Panc1 (cell line): ENCODE measurements around the gene TMEM130. TPM values are rescaled to one million over a fixed set of nuclear protein-coding genes. Genes with fewer than 3 reads are reported as not detected.

ENCODE experiments used
- ATAC-seq: fragments of 200-7000 bp; cut with Tn5 transposase; 2 replicates; pipeline ENCODE4 v1.9.1; 2020; ENCODE audit warnings: mild to moderate bottlenecking, moderate library complexity
- BruUV-seq: library from RNA; stranded (reverse); fragments of 400-500 nt; replicated peaks from 2 replicates; lab custom pipeline; 2021; lab: Mats Ljungman, UMichigan
- CTCF ChIA-PET: fragments of 300-600 bp; sonication (Branson Sonifier 250); formaldehyde crosslinking; loops from one replicate; lab custom pipeline; 2022; ENCODE audit warnings: antibody characterized with exemption; lab: Charles Lee
- POLR2A ChIA-PET: fragments of 300-600 bp; sonication (Branson Sonifier 250); formaldehyde crosslinking; loops from one replicate; lab custom pipeline; 2022; ENCODE audit warnings: antibody characterized with exemption; lab: Charles Lee
- DNase-seq: peaks from one replicate; pipeline ENCODE4 v3.0.0-alpha.2; 2010; ENCODE audit warnings: low read depth, low spot score
- H3K27ac ChIP-seq: 2 replicates; pipeline ENCODE4 v1.5.1; 2011; ENCODE audit warnings: mild to moderate bottlenecking, low read length, inconsistent platforms
- H3K27me3 ChIP-seq: fragments of 200-500 bp; sonication (Bioruptor generic); 2 replicates; pipeline ENCODE4 v1.6.0; 2014; ENCODE audit warnings: low read length, inconsistent platforms; ENCODE audit not compliant: control insufficient read depth, insufficient read depth
- H3K36me3 ChIP-seq: fragments of 200-500 bp; sonication (Bioruptor generic); 2 replicates; pipeline ENCODE4 v1.5.1; 2014; ENCODE audit warnings: inconsistent platforms, mild to moderate bottlenecking, low read length, moderate library complexity; ENCODE audit not compliant: control insufficient read depth, insufficient read depth
- H3K4me1 ChIP-seq: 2 replicates; pipeline ENCODE4 v1.5.1; 2011; ENCODE audit warnings: inconsistent platforms, mild to moderate bottlenecking, low read length, moderate library complexity; ENCODE audit not compliant: control insufficient read depth, insufficient read depth
- H3K4me3 ChIP-seq, 2 experiments: 2 replicates each; pipeline ENCODE4 v1.5.1; 2011 to 2012; ENCODE audit warnings: low read depth in 2 of 2, low read length in 2 of 2, mild to moderate bottlenecking in 2 of 2, inconsistent platforms in 1 of 2, moderate library complexity in 1 of 2
- H3K9me3 ChIP-seq: fragments of 200-500 bp; sonication (Bioruptor generic); 2 replicates; pipeline ENCODE4 v1.5.1; 2014; ENCODE audit warnings: low read depth, mild to moderate bottlenecking, inconsistent platforms, low read length, moderate library complexity; ENCODE audit not compliant: control insufficient read depth, insufficient read depth
- CTCF ChIP-seq: fragments of 450-650 bp; IDR thresholded peaks from 2 replicates; pipeline ENCODE4 v1.5.1; 2017; ENCODE audit warnings: mild to moderate bottlenecking
- POLR2AphosphoS5 ChIP-seq: IDR thresholded peaks from 2 replicates; pipeline ENCODE4 v1.6.1; 2012; ENCODE audit warnings: mild to moderate bottlenecking, low read depth, low read length, moderate library complexity
- REST ChIP-seq, 2 experiments: IDR thresholded peaks; 2 replicates each; pipeline ENCODE4 v1.6.1; 2011 to 2012; ENCODE audit warnings: low read depth in 2 of 2, control low read depth in 1 of 2, low read length in 1 of 2, mild to moderate bottlenecking in 1 of 2, moderate library complexity in 1 of 2; ENCODE audit not compliant: insufficient read depth in 1 of 2
- SIN3A ChIP-seq: IDR thresholded peaks from 2 replicates; pipeline ENCODE4 v1.6.1; 2012; ENCODE audit warnings: low read depth, mild to moderate bottlenecking, low read length, moderate library complexity, borderline replicate concordance; ENCODE audit not compliant: insufficient read depth
- TCF7L2 ChIP-seq: IDR thresholded peaks from 2 replicates; pipeline ENCODE4 v1.6.1; 2011; ENCODE audit warnings: mild to moderate bottlenecking, low read depth, low read length, inconsistent platforms
- in situ Hi-C: cut with HindIII; loops from 2 replicates; pipeline ENCODE4 v1.10.0; 2016; ENCODE audit warnings: low sequenced_read_pairs, low pct_unique_long_range_greater_than_20kb
- intact Hi-C: fragments of 100-400 bp; cut with micrococcal nuclease; formaldehyde crosslinking; loops from one replicate; pipeline ENCODE4 v1.10.0; 2022; ENCODE audit not compliant: unreplicated experiment
- total RNA-seq: library from RNA; stranded (reverse); gene quantifications from one replicate; pipeline ENCODE4 v1.2.1, GENCODE V29; 2021; ENCODE audit not compliant: unreplicated experiment

The TMEM130 gene
- total RNA-seq, 1 experiment from 2014 or later = 0.41 TPM

- no peak for ATAC-seq
- Histone ChIP-seq H3K9me3 (no peaks in the 10 kb centered on the region), H3K4me1 (no peaks in the 10 kb centered on the region), H3K27me3 (peaks cover 7% of the 10 kb centered on the region), H3K4me3 (no peak overlapping the region), H3K36me3 (no peaks in the 10 kb centered on the region), H3K27ac (no peak overlapping the region)
- BruUV-seq = no TSS peak
- in situ Hi-C loops = no loop called here
- TF ChIP-seq POLR2AphosphoS5 (no peak), REST (IDR thresholded peaks at IDR 0.05; ENCODE audit: insufficient read depth in 1 of 2, low read depth in 2 of 2, low read length in 1 of 2) (no peak), TCF7L2 (no peak), SIN3A (no peak)
- POLR2A ChIA-PET = no interaction called here
- intact Hi-C loops = no loop called here
- DNase-seq = no peak
- CTCF ChIA-PET = no interaction called here
Observed at GRCh38 chr7:98868450-98868849, 1.4 kb downstream of the TMEM130 start.

- peaks cover 7% of the 10 kb centered on the region for H3K27me3 ChIP-seq
- H3K4me1 ChIP-seq = no peaks in the 10 kb centered on the region
- TF ChIP-seq SIN3A (no peak), REST (IDR thresholded peaks at IDR 0.05; ENCODE audit: insufficient read depth in 1 of 2, low read depth in 2 of 2, low read length in 1 of 2) (no peak), TCF7L2 (no peak), CTCF (no peak)
- CTCF ChIA-PET = interaction anchor here (0.6 kb wide), 1 partner anchor 12 kb away, joined by 4 read pairs; the partner anchor contains the start of gene TRRAP
- no peak overlapping the region for H3K4me3 ChIP-seq
- H3K27ac ChIP-seq = no peak overlapping the region
- H3K36me3 ChIP-seq = no peaks in the 10 kb centered on the region
- intact Hi-C loops = no loop called here
- in situ Hi-C loops = no loop called here
- no peak for DNase-seq
- POLR2A ChIA-PET = no interaction called here
- no peak for ATAC-seq
- no TSS peak for BruUV-seq
- H3K9me3 ChIP-seq = no peaks in the 10 kb centered on the region
Observed at GRCh38 chr7:98866765-98867164, 3.0 kb downstream of the TMEM130 start.
